Stimulated activated CD4-positive, alpha-beta T cell treated with anti-CD3 and anti-CD28 coated beads, TNF-alpha, amount 100 ng/mL, for 4 hours (primary cell): ENCODE results near the gene CNPY3.
A peak's percentile ranks its signal among the peaks of the same experiment; 100 is the strongest.
"Not testable (repeated sequence)": the region's sequence is repeated elsewhere in the genome, so short reads cannot be mapped to it uniquely, and the experiment has no call there.

Source experiments
- DNase-seq, 3 experiments: peaks; one replicate each; pipeline ENCODE4 v3.0.0-alpha.2; 2020; ENCODE audit warnings: low read depth in 3 of 3

CNPY3 gene

DNA sequence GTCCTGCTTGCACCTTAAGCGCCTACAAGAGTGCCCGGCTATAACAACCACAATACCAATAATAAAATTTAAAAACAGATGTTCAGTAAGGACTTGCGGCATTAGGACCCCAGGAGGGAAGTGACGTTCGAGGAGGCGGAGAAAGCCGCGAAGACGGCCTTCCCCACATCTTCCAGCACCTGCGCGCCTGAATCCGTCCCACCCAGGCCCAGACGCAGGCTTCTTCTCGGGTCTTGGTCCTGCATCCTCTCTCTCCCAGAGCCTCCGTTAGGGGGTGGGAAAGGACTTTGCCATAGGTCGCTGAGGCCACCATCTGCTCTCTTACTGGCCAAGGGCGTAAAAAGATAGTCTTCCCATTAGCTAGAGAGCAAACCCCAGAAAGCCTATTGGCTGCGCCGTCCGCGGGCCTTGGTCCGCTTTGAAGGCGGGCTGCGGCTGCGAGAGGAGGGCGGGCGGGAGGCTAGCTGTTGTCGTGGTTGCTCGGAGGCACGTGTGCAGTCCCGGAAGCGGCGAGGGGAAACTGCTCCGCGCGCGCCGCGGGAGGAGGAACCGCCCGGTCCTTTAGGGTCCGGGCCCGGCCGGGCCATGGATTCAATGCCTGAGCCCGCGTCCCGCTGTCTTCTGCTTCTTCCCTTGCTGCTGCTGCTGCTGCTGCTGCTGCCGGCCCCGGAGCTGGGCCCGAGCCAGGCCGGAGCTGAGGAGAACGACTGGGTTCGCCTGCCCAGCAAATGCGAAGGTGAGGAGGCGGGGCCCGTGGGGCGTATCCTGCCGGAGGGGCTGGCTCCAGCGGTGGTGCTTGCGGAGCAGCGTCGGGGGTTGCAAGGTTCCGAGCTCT, at the start of gene CNPY3:
Gene CNPY3, plus strand, starts transcription at position 495 of the 835 bp plus-strand sequence. Its CDS starts 91 bp downstream, at position 586.
- DNase-seq: peak; percentile 74 to 82 (median 74)

DNA sequence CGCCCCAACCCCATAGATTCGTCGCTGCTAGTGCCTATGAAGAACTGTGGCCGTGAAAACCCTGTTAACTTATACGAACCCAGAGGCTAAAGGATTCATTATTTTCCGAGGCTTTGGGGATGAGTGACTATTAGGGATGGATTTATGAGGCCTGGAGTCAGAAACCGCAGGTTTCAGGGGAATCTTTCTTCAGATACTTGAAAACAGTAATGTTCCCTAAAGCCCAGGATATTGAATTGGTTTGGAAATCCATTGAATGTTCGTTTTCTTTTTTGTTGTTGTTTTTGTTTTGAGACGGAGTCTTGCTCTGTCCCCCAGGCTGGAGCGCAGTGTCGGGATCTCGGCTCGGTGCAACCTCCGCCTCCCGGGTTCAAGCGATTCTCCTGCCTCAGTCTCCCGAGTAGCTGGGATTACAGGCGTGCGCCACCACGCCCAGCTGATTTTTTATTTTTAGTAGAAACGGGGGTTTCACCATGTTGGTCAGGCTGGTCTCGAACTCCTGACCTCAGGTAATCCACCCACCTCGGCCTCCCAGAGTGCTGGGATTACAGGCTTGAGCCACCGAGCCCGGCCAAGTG, 49.0 kb upstream of the CNPY3 start:
- DNase-seq: not testable (repeated sequence)

DNA sequence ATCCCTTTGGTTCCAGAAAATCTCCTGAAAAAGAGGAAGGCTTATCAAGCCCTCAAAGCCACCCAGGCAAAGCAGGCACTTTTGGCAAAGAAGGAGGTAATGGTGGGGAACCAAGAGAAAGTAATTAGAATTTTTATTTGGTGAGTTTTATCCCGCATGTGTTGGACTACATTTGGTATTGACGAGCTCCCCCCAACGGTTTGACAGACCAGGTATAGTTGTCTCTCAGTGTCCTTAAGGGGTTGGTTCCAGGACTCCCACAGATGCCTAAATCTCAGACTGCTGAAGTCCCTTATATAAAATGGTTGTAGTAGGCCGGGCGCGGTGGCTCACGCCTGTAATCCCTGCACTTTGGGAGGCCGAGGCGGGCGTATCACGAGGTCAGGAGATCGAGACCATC, 48.4 kb upstream of the CNPY3 start:
- DNase-seq: not testable (repeated sequence)

DNA sequence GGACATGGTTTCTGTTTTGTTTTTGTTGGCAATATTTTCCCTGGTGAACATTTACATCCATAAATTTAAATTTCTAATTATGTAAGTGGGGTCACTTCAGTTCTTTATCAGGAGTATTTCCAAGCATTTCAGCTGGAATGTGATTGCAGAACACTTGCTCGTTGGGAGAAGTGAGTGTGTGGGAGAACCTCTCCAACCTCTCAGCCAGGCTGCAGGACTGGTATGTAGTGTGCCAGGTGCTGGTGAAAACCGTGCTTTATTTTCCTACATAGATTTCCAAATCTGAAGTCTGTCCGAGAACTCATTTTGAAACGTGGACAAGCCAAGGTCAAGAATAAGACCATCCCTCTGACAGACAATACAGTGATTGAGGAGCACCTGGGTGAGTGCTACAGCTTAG, 43.6 kb upstream of the CNPY3 start:
- DNase-seq: no peak

DNA sequence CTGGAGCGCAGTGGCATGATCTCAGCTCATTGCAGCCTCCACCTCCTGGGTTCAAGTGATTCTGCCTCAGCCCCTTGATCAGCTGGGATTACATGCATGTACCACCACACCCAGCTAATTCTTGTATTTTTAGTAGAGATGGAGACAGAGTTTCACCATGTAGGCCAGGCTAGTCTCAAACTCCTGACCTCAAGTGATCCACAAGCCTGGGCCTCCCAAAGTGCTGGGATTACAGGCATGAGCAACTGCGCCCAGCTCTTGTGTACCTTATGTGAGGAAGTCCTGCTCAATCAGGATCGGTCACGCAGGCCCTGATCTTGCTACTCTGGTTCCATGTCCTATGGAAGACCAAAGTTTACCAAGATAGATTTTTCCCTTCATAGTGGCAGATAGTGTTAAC, 41.1 kb upstream of the CNPY3 start:
- not testable (repeated sequence) for DNase-seq

DNA sequence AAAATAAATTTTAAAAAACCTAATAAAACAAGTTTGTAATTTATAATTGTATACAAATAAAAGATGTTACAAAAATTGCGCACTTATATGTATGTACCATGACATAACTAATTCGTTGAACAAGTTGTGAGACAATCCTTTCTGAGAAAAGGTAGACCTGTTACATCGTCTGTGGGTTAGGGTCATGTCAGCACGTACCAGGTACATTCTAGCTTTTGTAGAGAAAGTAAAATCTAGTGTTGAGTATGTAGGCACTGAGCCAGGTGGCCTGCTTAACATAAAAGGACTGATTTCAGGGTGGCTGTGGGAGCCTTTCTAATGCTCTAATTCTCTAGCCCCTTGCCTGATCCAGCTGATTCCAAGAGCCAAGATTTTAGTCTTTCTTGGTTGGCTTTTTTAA, 39.5 kb upstream of the CNPY3 start:
- no peak for DNase-seq

DNA sequence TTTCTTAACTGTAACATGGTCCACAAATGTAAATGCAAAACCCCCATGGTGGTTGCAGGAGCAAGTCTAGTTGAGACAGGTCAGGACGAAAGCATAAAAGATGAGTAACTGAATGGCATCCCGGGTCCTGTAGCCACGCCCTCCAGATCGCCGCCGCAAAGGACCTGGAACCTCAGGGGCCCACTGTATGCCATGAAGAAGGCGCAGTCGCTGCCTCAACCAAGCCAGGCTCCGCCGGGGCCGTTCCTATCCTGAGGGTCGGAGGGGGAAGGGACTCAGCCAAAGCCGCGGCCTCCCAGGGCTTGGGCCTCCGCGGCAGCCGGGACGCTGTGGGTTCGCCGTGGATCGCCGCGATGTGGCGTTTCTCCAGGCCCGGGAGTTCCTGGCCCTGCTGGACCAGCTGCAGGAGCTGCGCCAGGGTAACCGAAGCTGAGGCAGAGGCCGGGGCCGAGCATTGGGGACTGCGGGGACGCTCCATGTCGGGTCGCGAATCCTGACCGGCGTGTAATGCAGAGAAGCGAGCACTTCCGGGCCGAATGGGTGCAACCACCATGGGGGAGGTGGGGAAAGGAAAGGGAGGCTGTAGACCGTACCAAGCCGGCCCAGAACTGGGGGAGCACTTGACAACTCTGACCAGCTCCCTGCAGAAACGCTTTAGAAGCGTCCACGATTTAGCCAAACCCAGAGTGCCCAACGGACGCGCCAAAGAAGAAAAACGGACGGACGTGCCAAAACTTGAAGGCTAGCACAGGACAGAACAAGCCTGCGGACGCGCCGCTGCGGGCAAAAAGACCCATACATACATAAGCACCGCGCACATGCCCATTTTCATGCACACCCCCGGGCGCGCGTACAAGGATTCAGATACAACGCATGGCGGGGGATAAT, 38.7 kb upstream of the CNPY3 start:
- peak; percentile 79 to 85 (median 80) for DNase-seq

DNA sequence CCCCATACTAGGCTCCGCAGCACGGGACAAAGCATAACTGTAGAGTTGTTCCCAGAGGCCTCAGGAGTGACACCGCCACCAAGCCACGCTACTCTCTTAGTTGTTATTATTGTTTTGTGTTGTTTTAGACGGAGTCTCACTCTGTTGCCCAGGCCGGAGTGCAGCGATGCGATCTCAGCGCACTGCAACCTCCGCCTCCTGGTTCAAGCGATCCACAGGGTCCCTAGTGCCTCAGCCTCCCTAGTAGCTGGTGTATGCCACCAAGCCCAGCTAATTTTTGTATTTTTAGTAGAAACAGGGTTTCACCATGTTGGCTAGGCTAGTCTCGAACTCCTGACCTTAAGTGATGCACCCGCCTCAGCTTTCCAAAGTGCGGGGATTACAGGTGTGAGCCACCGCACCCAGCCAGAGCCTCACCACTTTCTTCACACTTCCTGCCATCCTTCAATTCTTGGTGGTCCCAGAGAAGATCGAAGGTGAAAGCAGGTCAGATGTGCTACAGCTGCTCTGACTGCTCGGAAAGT, 38.0 kb upstream of the CNPY3 start:
- DNase-seq: no peak

DNA sequence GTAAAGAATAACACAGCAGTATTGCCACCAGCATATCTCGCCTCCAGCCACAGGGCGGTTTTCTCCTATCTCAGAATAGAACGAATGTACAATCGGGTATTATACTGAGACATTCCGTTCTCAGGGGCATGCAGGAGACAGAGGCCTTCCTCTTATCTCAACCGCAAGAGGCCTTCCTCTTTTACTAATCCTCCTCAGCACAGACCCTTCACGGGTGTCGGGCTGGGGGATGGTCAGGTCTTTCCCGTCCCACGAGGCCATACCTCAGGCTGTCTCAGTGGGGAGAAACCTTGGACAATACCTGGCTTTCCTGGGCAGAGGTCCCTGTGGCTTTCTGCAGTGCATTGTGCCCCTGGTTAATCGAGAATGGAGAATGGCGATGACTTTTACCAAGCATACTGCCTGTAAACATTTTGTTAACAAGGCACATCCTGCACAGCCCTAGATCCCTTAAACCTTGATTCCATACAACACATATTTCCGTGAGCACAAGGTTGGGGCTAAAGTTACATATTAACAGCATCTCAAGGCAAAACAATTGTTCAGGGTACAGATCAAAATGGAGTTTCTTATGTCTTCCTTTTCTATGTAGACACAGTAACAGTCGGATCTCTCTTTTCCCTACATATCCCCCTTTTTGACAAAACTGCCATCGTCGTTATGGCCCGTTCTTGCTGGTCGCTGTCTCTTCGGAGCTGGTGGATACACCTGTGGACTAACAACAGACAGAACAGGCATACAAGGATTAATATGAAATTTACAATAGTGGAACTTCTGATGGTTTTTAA, 35.0 kb upstream of the CNPY3 start:
- not testable (repeated sequence) for DNase-seq

DNA sequence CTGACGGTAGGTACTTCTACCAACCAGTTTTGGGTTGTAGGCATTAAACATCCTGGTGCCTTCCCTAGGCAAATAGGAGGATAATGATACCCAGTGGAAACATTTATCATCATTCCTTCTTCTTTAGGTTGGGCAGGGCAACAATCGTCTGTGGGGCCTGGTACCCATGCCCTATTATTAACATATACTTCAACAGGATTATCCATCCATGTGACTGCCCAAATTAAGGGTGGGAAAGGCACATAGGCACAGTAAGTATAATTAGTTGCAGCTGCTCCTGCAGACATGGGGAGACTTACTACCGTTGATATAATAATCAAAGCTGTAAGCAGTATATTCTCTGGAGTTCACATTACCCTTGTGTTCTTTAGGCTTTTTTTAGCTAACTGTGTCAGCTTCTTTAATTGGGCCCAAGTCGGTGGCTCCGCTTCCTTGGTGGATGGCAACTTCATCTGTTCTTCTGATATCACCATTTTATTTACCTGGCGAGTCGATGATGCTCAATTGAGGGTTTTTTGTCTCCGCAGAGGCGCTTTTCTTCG, 33.0 kb upstream of the CNPY3 start:
- DNase-seq: no peak

DNA sequence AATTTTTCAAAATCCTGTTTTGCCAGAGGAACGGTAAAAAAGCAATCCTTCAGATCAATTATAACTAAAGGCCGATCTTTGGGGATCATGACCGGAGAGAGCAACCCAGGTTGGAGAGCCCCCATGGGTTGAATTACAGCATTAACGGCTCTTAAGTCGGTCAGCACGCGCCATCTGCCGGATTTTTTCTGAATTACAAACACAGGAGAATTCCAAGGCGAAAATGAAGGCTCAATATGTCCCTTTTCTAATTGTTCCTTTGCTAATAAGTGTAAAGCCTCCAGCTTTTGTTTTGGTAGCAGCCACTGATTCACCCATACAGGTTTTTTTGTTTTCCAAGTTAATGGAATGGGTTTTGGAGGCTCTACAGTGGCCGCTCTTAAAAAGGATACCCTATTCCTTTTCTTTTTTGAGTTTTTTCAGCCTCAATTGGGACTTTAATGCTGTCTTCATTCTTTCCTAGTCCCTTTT, 30.4 kb upstream of the CNPY3 start:
- peak; percentile 23 to 54 (median 31) for DNase-seq

DNA sequence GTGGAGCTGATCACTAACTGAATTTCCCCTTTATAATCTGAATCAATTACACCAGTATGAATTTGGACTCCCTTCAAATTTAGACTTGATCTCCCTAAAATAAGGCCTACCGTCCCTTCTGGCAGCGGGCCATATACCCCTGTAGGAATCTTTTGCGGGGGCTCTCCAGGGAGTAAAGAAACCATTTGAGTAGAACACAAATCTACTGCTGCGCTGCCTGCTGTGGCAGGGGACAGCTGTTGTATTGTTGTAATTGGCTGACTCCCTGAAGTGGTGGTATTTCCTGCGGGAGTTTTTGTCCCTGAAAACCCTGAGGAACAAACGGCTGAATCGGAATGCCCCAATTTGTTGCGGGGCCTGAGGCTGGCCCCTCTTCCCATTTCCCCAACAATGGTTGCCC, 29.4 kb upstream of the CNPY3 start:
- DNase-seq: no peak

DNA sequence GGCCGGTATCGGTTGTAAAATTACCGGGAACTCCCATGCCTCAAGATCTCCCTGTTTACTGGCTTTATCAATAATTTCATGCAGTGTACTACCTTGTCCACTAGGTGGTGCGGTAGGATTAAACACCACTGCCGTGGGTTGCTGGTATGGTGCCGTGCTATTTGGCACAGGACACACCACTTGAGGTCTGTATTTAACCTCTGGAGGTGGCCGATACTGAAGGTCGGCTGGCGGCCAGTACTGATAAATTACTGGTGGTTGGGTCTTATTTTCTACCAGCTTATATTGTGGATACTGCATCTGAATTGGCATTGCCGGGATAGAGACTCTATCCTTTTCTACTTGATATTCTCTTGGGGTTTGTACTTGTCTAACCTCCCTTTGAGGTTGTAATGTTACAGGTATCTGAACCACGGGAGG, 27.7 kb upstream of the CNPY3 start:
- peak; percentile 20 to 63 (median 47) for DNase-seq

DNA sequence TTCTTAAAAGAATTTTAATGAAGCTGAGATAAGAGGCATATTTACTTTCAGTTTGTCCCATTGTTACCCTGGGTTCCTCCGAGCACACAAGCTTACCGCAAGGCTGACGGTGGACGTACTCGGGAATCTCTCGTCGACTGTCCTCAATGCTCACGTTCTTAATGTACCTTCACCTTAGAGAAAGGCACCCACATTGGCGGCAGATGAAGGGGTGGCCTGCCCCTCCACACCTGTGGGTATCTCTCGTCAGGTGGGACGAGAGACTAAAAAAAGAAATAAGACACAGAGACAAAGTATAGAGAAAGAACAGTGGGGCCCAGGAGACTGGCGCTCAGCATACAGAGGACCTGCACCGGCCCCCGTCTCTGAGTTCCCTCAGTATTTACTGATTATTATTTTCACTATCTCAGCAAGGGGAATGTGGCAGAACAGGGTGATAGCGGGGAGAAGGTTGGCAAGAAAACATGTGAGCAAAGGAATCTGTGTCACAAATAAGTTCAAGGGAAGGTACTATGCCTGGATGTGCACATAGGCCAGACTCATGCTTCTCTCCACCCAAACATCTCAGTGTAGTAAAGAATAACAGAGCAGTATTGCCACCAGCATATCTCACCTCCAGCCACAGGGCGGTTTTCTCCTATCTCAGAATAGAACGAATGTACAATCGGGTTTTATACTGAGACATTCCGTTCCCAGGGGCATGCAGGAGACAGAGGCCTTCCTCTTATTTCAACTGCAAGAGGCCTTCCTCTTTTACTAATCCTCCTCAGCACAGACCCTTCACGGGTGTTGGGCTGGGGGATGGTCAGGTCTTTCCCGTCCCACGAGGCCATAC, 26.6 kb upstream of the CNPY3 start:
- DNase-seq: not testable (repeated sequence)

DNA sequence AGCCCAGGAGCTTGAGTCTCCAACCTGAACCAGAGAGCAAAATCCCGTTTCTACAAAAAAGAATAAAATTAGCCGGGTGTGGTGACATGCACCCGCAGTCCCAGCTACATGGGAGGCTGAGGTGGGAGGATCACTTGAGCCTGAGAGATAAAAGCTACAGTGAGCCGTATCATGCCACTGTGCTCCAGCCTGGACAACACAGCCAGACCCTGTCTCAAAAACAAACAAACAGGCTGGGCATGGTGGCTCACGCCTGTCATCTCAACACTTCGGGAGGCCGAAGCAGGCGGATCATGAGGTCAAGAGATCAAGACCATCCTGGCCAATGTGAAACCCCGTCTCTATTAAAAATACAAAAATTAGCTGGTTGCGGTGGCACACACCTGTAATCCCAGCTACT, 24.8 kb upstream of the CNPY3 start:
- no peak for DNase-seq

DNA sequence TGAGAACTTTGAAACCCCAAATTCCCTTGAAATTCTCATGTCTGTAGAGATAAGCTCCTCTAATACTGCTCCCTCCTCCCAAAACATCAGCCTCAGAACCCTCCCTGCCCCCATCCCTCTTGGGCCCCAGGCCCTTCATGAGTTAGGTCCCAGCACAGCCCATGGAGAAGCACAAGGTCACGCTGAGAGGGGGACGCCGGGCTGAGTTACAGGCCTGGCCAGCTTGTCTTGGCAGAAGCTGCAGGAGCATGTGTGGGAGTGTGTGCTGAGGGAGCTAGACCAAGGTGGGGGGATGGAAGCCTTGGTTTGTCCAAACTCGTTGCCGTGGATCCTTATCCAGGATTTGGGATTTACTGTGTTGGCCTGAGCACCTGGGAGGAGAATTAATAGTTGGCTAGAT, 21.9 kb upstream of the CNPY3 start:
- no peak for DNase-seq

DNA sequence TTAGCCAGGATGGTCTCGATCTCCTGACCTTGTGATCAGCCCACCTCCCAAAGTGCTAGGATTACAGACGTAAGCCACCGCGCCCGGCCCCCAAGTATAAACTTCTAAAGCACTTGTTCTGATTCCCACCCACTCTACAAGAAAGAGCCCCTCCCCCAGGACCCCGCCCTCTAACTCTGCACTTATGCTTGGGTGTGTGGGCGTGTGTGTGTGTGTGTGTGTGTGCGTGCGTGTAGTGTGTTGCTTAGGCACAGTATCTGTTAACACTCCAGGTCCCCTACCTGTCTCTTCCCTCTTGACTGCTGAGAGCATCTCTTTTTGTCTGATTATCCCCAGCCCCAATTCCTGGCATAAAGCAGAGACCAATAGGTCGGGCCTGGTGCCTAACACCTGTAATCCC, 19.4 kb upstream of the CNPY3 start:
- no peak for DNase-seq

DNA sequence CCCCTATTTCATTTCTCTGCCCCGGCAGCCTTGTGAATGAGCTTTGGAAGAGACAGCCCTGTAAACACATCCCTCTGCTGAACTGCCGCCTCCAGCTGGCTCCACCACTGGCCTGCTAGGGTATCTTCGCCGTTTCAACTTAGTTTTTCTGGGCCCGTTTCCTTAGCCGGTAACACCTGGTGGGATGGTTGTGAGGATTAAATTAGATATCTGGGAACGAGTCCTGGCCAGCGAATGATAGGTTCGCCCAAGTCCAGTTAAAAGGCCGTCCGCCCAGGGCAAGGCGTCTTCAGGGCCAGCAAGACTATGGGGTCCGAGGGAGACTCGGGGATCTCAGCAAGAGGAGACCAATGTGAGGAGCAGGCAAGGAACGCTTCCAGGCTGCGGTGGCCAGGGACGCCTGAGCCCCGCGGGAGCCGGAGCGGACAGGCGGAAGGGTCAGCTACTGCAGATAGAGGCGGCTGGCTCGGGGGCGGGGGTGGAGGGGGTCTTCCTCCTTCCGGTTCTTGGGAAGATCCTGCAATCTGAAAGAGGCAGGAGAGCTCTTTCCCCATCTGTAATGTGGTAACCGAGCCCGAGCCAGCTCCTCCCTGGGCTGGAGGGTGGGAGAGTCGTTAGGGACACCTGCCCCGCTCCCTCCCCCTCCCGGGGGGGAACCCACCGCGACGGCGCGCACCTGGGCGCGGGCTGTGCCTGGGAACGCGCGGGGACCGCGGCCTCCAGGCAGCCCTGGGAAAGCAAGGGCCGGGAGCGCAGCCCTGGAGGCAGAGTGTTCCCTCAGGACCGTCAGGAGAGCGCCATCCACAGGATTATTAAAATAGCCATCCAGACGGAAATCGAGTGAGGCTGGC, 17.9 kb upstream of the CNPY3 start:
- no peak for DNase-seq

DNA sequence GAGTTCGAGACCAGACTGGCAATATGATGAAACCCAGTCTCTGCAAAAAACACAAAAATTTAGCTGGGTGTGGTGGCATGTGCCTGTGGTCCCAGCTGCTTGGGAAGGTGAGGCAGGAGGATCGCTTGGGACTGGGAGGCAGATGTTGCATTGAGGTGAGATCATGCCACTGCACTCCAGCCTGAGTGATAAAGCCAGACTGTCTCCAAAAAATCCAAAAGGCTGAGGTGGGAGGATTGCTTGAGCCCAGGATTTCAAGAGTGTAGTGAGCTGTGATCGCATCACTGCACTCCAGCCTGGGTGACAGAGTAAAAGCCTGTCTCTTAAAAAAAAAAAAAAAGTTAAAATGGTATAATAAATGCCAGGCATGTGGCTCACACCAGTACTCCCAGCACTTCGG, 14.7 kb upstream of the CNPY3 start:
- no peak for DNase-seq
